HuH-7.5 (cell line): ENCODE measurements around the gene P2RY8.
"Not testable (repeated sequence)": the region's sequence is repeated elsewhere in the genome, so short reads cannot be mapped to it uniquely, and the experiment has no call there.

ENCODE experiments used
- DNase-seq: peaks from one replicate; pipeline ENCODE4 v3.0.0; 2011; ENCODE audit warnings: low spot score

P2RY8 gene

GRCh38 chrX:1464971-1465285 lies 72.1 kb downstream of the P2RY8 start:
- no peak for DNase-seq

GRCh38 chrX:1464041-1464970 lies 72.7 kb downstream of the P2RY8 start:
- DNase-seq: no peak

GRCh38 chrX:1463581-1463980 lies 73.4 kb downstream of the P2RY8 start:
- DNase-seq: no peak

GRCh38 chrX:1462596-1463251 lies 74.3 kb downstream of the P2RY8 start:
- DNase-seq: no peak

- no peak for DNase-seq
These were observed 74.9 kb downstream of the P2RY8 start for GRCh38 chrX:1462110-1462509.

GRCh38 chrX:1455948-1456280 lies 81.1 kb downstream of the P2RY8 start:
- no peak for DNase-seq

- peak; percentile 52 for DNase-seq
These were observed 82.8 kb downstream of the P2RY8 start for GRCh38 chrX:1453951-1454785.

- no peak for DNase-seq
These were observed 83.6 kb downstream of the P2RY8 start for GRCh38 chrX:1453395-1453783.

- DNase-seq: peak; percentile 61
These were observed 84.2 kb downstream of the P2RY8 start, which contains the start of gene ASMTL for GRCh38 chrX:1452516-1453394. Gene ASMTL, minus strand, starts transcription at chrX:1452909. Its CDS starts 69 bp downstream, at chrX:1452840.

GRCh38 chrX:1451661-1452515 lies 85.1 kb downstream of the P2RY8 start:
- no peak for DNase-seq

- DNase-seq: no peak
These were observed 85.7 kb downstream of the P2RY8 start for GRCh38 chrX:1451251-1451660.

GRCh38 chrX:1450361-1451161 lies 86.4 kb downstream of the P2RY8 start:
- DNase-seq: no peak

- no peak for DNase-seq
These were observed 87.2 kb downstream of the P2RY8 start for GRCh38 chrX:1449823-1450149.

GRCh38 chrX:1449036-1449822 lies 87.8 kb downstream of the P2RY8 start:
- no peak for DNase-seq

GRCh38 chrX:1448573-1449001 lies 88.4 kb downstream of the P2RY8 start:
- DNase-seq: not testable (repeated sequence)

GRCh38 chrX:1447969-1448572 lies 88.9 kb downstream of the P2RY8 start:
- DNase-seq: not testable (repeated sequence)

- not testable (repeated sequence) for DNase-seq
These were observed 89.7 kb downstream of the P2RY8 start for GRCh38 chrX:1446984-1447968.
